H1 (cell line): ENCODE data around the gene TFPI2. TPM values are rescaled to one million over a fixed set of nuclear protein-coding genes. Genes with fewer than 3 reads are reported as not detected.

Source experiments
- NANOG ChIP-seq: IDR thresholded peaks from 2 replicates; pipeline ENCODE4 v1.6.1; 2011; ENCODE audit warnings: low read length, low read depth, mild to moderate bottlenecking, inconsistent platforms; ENCODE audit not compliant: insufficient read depth, poor library complexity, severe bottlenecking
- SRF ChIP-seq: IDR thresholded peaks from 2 replicates; pipeline ENCODE4 v1.6.1; 2011; ENCODE audit warnings: mild to moderate bottlenecking, low read depth, low read length, moderate library complexity
- polyA plus RNA-seq, 7 experiments: library from polyadenylated mRNA; depleted of rRNA in 3 of 7; stranded (reverse) in 5 of 7; unstranded in 2 of 7; fragments of >200 nt in 5 of 7; fragments of 200-250 nt in 2 of 7; gene quantifications; 1 replicate in 5 of 7; 2 replicates in 1 of 7; 4 replicates in 1 of 7; pipeline versions ENCODE4 v1.2.1 to v1.2.3, GENCODE V29; 2011 to 2013; ENCODE audit warnings: missing spikeins in 2 of 7, mixed read lengths in 2 of 7
- total RNA-seq: library from RNA; stranded (reverse); fragmentation: NEBNext Ultra II Directional; extraction: Animal tissue kit (Norgen Biotek cat#: 25700); gene quantifications from 2 replicates; pipeline ENCODE4 v1.2.1, GENCODE V29; 2021

Gene TFPI2
- total and polyA plus RNA-seq, 2 of the 8 experiments (the other 6 are each of a cell fraction or from before 2014, with no cell fraction given) = 6.8 to 8.9 TPM

- TF ChIP-seq NANOG (no peak), SRF (no peak)
Measured at GRCh38 chr7:93914581-93915066, 24.1 kb upstream of the TFPI2 start (continued).
